Smooth muscle cell of the coronary artery (primary cell): Measurements from ENCODE around the gene PCDHGA12. TPM values are rescaled to one million over a fixed set of nuclear protein-coding genes. Genes with fewer than 3 reads are reported as not detected.

Source experiments
- total RNA-seq: library from RNA; depleted of rRNA; stranded (reverse); fragments of >200 nt; gene quantifications from 2 replicates; pipeline ENCODE4 v1.2.3, GENCODE V29; 2014; ENCODE audit warnings: low replicate concordance

Gene PCDHGA12
- 5.8 and 9.9 TPM in 2 replicates for total RNA-seq

DNA sequence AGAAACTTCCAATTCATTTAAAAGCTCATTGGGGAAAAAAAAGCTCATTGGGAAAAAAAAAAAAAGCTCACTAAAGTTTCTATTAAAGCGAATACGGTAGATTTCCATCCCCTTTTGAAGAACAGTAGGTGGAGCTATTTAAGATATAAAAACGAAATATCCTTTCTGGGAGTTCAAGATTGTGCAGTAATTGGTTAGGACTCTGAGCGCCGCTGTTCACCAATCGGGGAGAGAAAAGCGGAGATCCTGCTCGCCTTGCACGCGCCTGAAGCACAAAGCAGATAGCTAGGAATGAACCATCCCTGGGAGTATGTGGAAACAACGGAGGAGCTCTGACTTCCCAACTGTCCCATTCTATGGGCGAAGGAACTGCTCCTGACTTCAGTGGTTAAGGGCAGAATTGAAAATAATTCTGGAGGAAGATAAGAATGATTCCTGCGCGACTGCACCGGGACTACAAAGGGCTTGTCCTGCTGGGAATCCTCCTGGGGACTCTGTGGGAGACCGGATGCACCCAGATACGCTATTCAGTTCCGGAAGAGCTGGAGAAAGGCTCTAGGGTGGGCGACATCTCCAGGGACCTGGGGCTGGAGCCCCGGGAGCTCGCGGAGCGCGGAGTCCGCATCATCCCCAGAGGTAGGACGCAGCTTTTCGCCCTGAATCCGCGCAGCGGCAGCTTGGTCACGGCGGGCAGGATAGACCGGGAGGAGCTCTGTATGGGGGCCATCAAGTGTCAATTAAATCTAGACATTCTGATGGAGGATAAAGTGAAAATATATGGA is at the start of gene PCDHGA12:
Gene PCDHGA12 (plus strand): TSS at position 176 of the 782 bp plus-strand sequence. CDS start 253 bp downstream, at position 429.

DNA sequence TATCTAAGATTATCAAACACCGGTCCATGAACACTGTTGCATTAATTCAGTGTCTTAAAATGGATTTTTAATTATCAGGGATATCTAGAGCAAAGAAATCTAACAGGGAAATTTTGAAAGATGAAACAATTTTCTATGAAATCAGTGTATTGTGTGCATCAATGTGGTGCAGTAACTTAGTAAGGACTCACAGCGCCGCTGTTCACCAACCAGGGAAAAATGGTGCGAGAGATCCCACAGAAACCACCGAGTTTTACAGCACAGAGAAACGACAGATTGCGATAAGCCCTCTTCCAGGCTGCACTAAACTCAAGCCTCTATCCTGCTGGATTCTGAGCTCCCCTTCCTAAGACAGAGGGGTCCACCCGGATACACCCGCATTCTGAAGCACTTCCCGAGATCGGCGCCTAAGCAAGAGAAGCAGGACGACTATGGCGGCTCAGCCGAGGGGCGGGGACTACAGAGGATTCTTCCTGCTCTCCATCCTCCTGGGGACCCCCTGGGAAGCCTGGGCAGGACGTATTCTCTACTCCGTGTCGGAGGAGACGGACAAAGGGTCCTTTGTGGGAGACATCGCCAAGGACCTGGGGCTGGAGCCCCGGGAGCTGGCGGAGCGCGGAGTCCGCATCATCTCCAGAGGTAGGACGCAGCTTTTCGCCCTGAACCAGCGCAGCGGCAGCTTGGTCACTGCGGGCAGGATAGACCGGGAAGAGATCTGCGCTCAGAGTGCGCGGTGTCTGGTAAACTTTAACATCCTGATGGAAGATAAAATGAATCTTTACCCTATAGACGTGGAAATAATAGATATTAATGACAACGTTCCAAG is 47.6 kb upstream of the PCDHGA12 start, which contains the start of gene PCDHGA7:
Gene PCDHGA7 (plus strand): TSS at position 274 of the 826 bp plus-strand sequence. CDS start 158 bp downstream, at position 432.

DNA sequence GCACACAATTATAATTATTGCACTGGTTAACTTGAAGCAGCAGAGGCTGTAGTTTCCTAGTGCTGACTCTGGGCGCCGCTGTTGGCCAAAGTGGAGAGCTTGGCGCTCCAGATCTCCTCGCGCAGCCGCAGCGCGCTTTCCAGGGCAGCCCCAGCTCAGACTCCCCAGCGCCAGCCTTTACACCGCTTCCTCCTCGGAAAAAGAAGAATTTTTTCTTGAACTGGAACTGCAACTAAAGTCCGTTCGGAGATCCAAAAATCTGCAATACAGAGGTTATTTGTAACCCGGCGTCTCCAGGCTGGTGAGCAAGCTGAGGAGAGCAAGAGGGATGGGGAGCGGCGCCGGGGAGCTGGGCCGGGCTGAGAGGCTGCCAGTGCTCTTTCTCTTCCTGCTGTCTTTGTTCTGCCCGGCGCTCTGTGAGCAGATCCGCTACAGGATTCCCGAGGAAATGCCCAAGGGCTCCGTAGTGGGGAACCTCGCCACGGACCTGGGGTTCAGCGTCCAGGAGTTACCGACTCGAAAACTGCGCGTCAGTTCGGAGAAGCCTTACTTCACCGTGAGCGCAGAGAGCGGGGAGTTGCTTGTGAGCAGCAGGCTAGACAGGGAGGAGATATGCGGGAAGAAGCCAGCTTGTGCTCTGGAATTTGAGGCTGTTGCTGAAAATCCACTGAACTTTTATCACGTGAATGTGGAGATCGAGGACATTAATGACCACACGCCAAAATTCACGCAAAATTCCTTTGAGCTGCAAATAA is 42.6 kb upstream of the PCDHGA12 start, which contains the start of gene PCDHGB4:
Gene PCDHGB4 (plus strand): TSS at position 142 of the 755 bp plus-strand sequence. CDS start 187 bp downstream, at position 329.

GRCh38 chr5:141392429-141393198 is 37.7 kb upstream of the PCDHGA12 start, which contains the start of gene PCDHGA8:
PCDHGA8 (plus strand) TSS chr5:141392633; CDS start chr5:141392814, 181 bp downstream.

DNA sequence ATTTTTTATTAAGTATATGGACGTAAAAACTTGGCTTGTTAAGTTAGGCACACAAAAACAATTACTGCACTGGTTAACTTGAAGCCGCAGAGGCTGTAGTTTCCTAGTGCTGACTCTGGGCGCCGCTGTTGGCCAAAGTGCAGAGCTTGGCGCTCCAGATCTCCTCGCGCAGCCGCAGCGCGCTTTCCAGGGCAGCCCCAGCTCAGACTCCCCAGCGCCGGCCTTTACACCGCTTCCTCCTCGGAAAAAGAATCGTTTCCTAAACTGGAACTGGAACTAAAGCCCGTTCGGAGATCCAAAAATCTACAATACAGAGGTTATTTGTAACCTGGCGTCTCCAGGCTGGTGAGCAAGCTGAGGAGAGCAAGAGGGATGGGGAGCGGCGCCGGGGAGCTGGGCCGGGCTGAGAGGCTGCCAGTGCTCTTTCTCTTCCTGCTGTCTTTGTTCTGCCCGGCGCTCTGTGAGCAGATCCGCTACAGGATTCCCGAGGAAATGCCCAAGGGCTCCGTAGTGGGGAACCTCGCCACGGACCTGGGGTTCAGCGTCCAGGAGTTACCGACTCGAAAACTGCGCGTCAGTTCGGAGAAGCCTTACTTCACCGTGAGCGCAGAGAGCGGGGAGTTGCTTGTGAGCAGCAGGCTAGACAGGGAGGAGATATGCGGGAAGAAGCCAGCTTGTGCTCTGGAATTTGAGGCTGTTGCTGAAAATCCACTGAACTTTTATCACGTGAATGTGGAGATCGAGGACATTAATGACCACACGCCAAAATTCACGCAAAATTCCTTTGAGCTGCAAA is 32.4 kb upstream of the PCDHGA12 start, which contains the start of gene PCDHGB5:
Gene PCDHGB5 (plus strand): TSS at position 192 of the 796 bp plus-strand sequence. CDS start 181 bp downstream, at position 373.

DNA sequence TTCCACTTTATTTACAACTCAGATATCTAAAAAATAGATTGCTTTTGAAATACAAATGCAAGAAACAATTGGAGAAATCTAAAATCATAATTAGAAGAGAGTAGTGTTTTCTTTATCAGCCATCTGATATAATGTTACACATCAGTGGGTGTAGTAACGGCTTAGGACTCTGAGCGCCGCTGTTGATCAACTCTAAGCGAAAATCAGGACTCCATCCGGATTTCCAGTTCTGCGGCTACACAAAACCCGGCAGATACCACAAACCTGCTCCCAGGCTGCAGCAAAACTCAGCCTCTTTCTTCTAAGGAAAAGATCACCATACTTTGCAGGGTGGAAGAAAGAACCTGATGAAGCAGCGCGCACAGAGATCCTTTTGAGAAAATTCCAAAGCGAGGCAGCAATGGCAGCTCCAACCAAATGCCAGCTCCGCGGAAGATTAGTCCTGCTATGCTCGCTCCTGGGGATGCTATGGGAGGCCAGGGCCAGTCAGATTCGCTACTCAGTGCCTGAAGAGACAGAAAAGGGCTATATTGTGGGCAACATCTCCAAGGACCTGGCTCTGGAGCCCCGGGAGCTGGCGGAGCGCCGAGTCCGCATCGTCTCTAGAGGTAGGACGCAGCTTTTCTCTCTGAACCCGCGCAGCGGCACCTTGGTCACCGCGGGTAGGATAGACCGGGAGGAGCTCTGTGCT is 27.6 kb upstream of the PCDHGA12 start, which contains the start of gene PCDHGA9:
Gene PCDHGA9 (plus strand): TSS at position 226 of the 691 bp plus-strand sequence. CDS start 175 bp downstream, at position 401.

DNA sequence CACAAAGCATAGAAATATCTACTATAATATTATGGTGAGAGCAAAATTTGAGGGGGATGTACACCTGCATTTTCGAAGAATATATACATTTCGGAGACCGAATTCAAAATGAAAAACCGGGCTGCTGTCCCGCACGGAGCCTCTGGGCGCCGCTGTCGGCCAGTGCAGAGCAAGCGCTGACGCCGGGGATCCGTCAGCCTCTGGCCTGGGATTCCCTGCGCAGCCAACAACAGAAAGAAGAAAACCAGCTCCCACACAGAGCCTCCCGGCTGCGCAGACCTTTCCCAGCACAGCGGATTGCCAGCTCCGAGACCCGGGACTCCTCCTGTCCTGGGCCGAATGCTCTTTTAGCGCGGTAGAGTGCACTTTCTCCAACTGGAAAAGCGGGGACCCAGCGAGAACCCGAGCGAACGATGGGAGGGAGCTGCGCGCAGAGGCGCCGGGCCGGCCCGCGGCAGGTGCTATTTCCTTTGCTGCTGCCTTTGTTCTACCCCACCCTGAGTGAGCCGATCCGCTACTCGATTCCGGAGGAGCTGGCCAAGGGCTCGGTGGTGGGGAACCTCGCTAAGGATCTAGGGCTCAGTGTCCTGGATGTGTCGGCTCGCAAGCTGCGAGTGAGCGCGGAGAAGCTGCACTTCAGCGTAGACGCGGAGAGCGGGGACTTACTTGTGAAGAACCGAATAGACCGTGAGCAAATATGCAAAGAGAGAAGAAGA is 22.4 kb upstream of the PCDHGA12 start, which contains the start of gene PCDHGB6:
Gene PCDHGB6 (plus strand): TSS at position 232 of the 716 bp plus-strand sequence. CDS start 182 bp downstream, at position 414.

DNA sequence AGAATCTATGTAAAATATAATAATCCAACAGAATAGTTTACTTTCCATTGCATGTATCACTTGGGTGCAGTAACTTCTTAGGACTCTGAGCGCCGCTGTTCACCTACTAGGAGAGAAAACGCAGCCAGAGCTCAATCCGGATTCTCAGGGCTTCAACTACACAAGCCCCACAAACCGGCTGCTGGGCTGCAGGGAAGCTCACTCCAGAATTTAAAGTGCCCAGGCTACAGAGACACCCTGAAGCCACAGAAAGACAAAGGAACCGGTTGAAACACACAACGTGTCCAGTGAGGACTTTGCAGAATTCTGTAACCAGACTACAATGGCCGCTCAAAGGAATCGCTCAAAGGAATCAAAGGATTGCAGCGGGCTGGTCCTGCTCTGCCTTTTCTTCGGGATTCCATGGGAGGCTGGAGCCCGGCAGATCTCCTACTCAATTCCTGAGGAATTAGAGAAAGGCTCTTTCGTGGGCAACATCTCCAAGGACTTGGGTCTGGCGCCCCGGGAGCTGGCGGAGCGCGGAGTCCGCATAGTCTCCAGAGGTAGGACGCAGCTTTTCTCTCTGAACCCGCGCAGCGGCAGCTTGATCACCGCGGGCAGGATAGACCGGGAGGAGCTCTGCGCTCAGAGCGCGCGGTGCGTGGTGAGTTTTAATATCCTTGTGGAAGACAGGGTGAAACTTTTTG is 17.3 kb upstream of the PCDHGA12 start, which contains the start of gene PCDHGA10:
Gene PCDHGA10 (plus strand): TSS at position 134 of the 686 bp plus-strand sequence. CDS start 189 bp downstream, at position 323.

DNA sequence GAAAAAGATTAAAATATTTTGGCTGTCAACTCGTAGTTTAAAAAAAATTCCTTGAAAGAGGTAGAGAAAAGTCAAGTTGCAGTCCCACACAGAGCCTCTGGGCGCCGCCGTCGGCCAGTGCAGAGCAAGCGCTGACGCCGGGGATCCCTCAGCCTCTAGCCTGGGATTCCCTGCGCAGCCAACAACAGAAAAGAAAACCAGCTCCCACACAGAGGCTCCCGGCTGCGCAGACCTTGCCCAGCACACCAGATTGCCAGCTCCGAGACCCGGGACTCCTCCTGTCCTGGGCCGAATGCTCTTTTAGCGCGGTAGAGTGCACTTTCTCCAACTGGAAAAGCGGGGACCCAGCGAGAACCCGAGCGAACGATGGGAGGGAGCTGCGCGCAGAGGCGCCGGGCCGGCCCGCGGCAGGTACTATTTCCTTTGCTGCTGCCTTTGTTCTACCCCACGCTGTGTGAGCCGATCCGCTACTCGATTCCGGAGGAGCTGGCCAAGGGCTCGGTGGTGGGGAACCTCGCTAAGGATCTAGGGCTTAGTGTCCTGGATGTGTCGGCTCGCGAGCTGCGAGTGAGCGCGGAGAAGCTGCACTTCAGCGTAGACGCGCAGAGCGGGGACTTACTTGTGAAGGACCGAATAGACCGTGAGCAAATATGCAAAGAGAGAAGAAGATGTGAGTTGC is 12.7 kb upstream of the PCDHGA12 start, which contains the start of gene PCDHGB7:
Gene PCDHGB7 (plus strand): TSS at position 184 of the 679 bp plus-strand sequence. CDS start 183 bp downstream, at position 367.

DNA sequence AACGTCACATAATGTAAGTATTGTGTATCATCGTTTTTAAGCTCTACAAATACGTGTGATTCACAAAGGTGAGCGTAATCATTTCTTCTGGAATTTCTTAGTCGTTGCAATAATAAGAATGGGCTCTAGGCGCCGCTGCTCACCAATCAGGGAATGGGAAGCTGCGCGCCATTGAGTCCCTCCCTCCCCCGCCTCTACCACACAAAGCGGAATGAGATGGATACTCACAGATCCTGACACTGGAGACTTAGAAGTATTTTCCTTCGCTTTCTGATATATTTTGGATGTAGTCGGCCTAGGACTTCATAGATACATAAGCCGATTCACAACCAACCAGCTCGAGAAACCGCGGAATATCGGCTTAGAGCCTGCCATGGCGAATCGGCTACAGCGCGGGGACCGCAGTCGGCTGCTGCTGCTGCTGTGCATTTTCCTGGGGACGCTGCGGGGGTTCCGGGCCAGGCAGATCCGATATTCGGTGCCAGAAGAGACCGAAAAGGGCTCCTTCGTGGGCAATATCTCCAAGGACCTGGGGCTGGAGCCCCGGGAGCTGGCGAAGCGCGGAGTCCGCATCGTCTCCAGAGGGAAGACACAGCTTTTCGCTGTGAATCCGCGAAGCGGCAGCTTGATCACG is 9.3 kb upstream of the PCDHGA12 start, which contains the start of gene PCDHGA11:
Gene PCDHGA11 (plus strand): TSS at position 197 of the 634 bp plus-strand sequence. CDS start 177 bp downstream, at position 374.

GRCh38 chr5:141475625-141476131 is 45.4 kb downstream of the PCDHGA12 start, which contains the start of gene PCDHGC3:
PCDHGC3 (plus strand) TSS chr5:141475966; CDS start chr5:141476117, 151 bp downstream.

Other genes starting within 250 kb of the PCDHGA12 start
- gene PCDHB16, start 248.1 kb upstream of the PCDHGA12 start, total RNA-seq, result 0.23 and 0.70 TPM in 2 replicates
- gene PCDHB9, start 243.3 kb upstream of the PCDHGA12 start, total RNA-seq, result 0.12 and 0.30 TPM in 2 replicates
- 0.59 and 0.68 TPM in 2 replicates for gene PCDHB10, start 238.2 kb upstream of the PCDHGA12 start, total RNA-seq
- gene PCDHB11, start 230.9 kb upstream of the PCDHGA12 start, total RNA-seq, result 0.38 and 0.70 TPM in 2 replicates
- 0.15 and 0.23 TPM in 2 replicates for gene PCDHB12, start 221.8 kb upstream of the PCDHGA12 start, total RNA-seq
- gene PCDHB13, start 216.6 kb upstream of the PCDHGA12 start, total RNA-seq, result 0.59 and 0.75 TPM in 2 replicates
- gene PCDHB14, start 207.2 kb upstream of the PCDHGA12 start, total RNA-seq, result 0.59 and 2.1 TPM in 2 replicates
- gene PCDHB15, start 185.1 kb upstream of the PCDHGA12 start, total RNA-seq, result 0.70 and 1.2 TPM in 2 replicates
- 0.23 TPM in 1 of 2 replicates, not detected in the other for gene SLC25A2, start 126.5 kb upstream of the PCDHGA12 start, total RNA-seq
- 69.5 and 80.4 TPM in 2 replicates for gene TAF7, start 109.7 kb upstream of the PCDHGA12 start, total RNA-seq
- gene PCDHGA1, start 100.0 kb upstream of the PCDHGA12 start, total RNA-seq, result 0.75 and 1.3 TPM in 2 replicates
- 1.2 and 1.7 TPM in 2 replicates for gene PCDHGA2, start 91.7 kb upstream of the PCDHGA12 start, total RNA-seq
- gene PCDHGA3, start 86.7 kb upstream of the PCDHGA12 start, total RNA-seq, result 0.23 and 0.98 TPM in 2 replicates
- gene PCDHGB1, start 80.4 kb upstream of the PCDHGA12 start, total RNA-seq, result 1.5 and 2.4 TPM in 2 replicates
- 3.2 and 4.4 TPM in 2 replicates for gene PCDHGA4, start 75.5 kb upstream of the PCDHGA12 start, total RNA-seq
- gene PCDHGB2, start 70.5 kb upstream of the PCDHGA12 start, total RNA-seq, result 1.6 and 2.0 TPM in 2 replicates
- 0.98 and 1.3 TPM in 2 replicates for gene PCDHGA5, start 66.3 kb upstream of the PCDHGA12 start, total RNA-seq
- 3.5 and 5.6 TPM in 2 replicates for gene PCDHGB3, start 60.3 kb upstream of the PCDHGA12 start, total RNA-seq
- 2.2 and 2.3 TPM in 2 replicates for gene PCDHGA6, start 56.6 kb upstream of the PCDHGA12 start, total RNA-seq
- 2.3 and 2.8 TPM in 2 replicates for gene PCDHGA7, start 47.8 kb upstream of the PCDHGA12 start, total RNA-seq
- gene PCDHGB4, start 42.8 kb upstream of the PCDHGA12 start, total RNA-seq, result 22.8 and 23.2 TPM in 2 replicates
- 2.0 and 4.0 TPM in 2 replicates for gene PCDHGA8, start 37.9 kb upstream of the PCDHGA12 start, total RNA-seq
- 11.5 and 16.9 TPM in 2 replicates for gene PCDHGB5, start 32.6 kb upstream of the PCDHGA12 start, total RNA-seq
- 1.7 and 2.8 TPM in 2 replicates for gene PCDHGA9, start 27.7 kb upstream of the PCDHGA12 start, total RNA-seq
- 1.9 and 3.5 TPM in 2 replicates for gene PCDHGB6, start 22.5 kb upstream of the PCDHGA12 start, total RNA-seq
- 2.6 and 4.2 TPM in 2 replicates for gene PCDHGA10, start 17.5 kb upstream of the PCDHGA12 start, total RNA-seq
- 6.7 and 7.3 TPM in 2 replicates for gene PCDHGB7, start 12.8 kb upstream of the PCDHGA12 start, total RNA-seq
- 4.7 and 7.1 TPM in 2 replicates for gene PCDHGA11, start 9.5 kb upstream of the PCDHGA12 start, total RNA-seq
- gene PCDHGC3, start 45.5 kb downstream of the PCDHGA12 start, total RNA-seq, result 29.7 and 39.8 TPM in 2 replicates
- 0.90 and 2.5 TPM in 2 replicates for gene PCDHGC4, start 54.5 kb downstream of the PCDHGA12 start, total RNA-seq
- gene PCDHGC5, start 58.6 kb downstream of the PCDHGA12 start, total RNA-seq, result 1.4 and 1.8 TPM in 2 replicates
- 16.0 and 23.2 TPM in 2 replicates for gene DIAPH1, start 188.5 kb downstream of the PCDHGA12 start, total RNA-seq
- 55.3 and 60.4 TPM in 2 replicates for gene HDAC3, start 206.3 kb downstream of the PCDHGA12 start, total RNA-seq
- gene RELL2, start 206.5 kb downstream of the PCDHGA12 start, total RNA-seq, result 1.9 and 3.6 TPM in 2 replicates
- gene FCHSD1, start 220.9 kb downstream of the PCDHGA12 start, total RNA-seq, result 23.0 and 24.2 TPM in 2 replicates